ENCODE data around the gene B3GAT1.

DNA sequence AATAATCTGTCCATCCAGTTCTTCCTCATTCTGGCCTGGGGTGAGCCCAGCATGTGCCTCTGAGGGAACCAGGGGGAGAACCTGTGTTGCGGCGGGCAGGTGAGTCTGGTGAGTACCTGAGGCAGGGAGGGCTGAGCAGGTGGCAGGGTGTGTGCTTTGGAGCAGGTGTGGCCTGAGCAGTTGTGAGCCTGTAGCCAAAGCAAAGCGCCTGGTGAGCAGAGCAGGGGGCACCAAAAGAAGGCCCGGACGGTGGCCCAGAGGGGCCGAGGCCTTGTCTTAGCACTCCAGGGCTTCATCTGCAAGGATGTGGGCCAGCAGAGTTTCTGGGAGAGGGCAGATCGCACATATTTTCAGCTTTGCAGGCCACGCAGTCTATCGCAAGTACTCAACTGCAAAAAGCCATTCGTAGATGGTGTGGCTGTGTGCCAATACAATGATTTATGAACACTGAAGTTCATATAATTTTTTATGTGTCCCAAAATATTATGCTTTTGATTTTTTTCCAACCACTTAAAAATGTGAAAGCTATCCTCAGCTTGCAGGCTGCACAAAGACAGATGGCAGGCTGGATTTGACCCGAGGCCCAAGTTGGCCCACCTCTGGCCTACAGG, 71.6 kb downstream of the B3GAT1 start:
- TF ChIP-seq, protein P1, sequence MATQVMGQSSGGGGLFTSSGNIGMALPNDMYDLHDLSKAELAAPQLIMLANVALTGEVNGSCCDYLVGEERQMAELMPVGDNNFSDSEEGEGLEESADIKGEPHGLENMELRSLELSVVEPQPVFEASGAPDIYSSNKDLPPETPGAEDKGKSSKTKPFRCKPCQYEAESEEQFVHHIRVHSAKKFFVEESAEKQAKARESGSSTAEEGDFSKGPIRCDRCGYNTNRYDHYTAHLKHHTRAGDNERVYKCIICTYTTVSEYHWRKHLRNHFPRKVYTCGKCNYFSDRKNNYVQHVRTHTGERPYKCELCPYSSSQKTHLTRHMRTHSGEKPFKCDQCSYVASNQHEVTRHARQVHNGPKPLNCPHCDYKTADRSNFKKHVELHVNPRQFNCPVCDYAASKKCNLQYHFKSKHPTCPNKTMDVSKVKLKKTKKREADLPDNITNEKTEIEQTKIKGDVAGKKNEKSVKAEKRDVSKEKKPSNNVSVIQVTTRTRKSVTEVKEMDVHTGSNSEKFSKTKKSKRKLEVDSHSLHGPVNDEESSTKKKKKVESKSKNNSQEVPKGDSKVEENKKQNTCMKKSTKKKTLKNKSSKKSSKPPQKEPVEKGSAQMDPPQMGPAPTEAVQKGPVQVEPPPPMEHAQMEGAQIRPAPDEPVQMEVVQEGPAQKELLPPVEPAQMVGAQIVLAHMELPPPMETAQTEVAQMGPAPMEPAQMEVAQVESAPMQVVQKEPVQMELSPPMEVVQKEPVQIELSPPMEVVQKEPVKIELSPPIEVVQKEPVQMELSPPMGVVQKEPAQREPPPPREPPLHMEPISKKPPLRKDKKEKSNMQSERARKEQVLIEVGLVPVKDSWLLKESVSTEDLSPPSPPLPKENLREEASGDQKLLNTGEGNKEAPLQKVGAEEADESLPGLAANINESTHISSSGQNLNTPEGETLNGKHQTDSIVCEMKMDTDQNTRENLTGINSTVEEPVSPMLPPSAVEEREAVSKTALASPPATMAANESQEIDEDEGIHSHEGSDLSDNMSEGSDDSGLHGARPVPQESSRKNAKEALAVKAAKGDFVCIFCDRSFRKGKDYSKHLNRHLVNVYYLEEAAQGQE (IDR thresholded peaks at IDR 0.05; ENCODE audit: low read depth, low read length) = no peak
- TF ChIP-seq RFX5 (IDR thresholded peaks at IDR 0.05; ENCODE audit: low read length) (no peak), RXRA (IDR thresholded peaks at IDR 0.05; ENCODE audit: borderline replicate concordance, low read depth) (no peak), FOXM1 (IDR thresholded peaks at IDR 0.05; ENCODE audit: low read depth) (no peak), SMC3 (IDR thresholded peaks at IDR 0.05; ENCODE audit: low read depth, low read length) (no peak), EZH2phosphoT487 (IDR thresholded peaks at IDR 0.05; ENCODE audit: borderline replicate concordance, low read depth) (no peak), POLR2AphosphoS5 (IDR thresholded peaks at IDR 0.05; ENCODE audit: low read depth, low read length) (no peak)
- TF ChIP-seq, protein P2, sequence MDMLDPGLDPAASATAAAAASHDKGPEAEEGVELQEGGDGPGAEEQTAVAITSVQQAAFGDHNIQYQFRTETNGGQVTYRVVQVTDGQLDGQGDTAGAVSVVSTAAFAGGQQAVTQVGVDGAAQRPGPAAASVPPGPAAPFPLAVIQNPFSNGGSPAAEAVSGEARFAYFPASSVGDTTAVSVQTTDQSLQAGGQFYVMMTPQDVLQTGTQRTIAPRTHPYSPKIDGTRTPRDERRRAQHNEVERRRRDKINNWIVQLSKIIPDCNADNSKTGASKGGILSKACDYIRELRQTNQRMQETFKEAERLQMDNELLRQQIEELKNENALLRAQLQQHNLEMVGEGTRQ (IDR thresholded peaks at IDR 0.05; ENCODE audit: borderline replicate concordance, low read depth, low read length) = no peak
- TF ChIP-seq, protein P3, sequence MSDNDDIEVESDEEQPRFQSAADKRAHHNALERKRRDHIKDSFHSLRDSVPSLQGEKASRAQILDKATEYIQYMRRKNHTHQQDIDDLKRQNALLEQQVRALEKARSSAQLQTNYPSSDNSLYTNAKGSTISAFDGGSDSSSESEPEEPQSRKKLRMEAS (IDR thresholded peaks at IDR 0.05; ENCODE audit: low read depth) = no peak

Data from SK-N-SH (cell line).